HG02981 (cell line): ENCODE data around the gene C2orf74.

Source experiments
- ATAC-seq: cut with Tn5 transposase; IDR thresholded peaks from one replicate; pipeline ENCODE4 v1.9.1; 2021; ENCODE audit warnings: mild to moderate bottlenecking, moderate library complexity; ENCODE audit not compliant: unreplicated experiment

The C2orf74 gene

DNA sequence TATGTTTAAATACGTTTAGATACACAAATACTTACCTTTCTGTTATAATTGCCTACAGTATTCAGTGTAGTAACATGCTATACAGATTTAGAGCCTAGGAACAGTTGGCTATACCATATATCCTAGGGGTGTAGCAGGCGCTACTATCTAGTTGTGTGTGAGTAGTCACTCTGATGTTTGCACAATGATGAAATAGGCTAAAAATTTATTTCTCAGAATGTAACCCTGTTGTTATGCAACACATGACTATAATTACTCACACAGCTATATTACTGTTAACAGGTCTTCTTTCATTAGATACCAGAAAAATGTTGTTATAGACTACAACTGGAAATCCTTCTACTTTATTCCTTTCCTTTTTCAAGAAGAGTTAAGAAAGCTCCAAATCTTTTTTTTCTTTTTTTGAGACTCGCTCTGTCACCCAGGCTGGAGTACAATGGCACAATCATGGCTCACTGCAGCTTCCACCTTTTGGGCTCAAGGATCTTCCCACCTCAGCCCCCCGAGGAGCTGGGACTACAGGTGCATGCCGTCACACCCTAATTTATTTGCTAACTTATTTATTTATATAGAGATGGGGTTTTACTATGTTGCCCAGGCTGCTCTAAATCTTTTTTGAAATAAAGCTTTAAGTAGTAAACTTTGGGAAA is 48.5 kb downstream of the C2orf74 start:
- ATAC-seq = no peak

DNA sequence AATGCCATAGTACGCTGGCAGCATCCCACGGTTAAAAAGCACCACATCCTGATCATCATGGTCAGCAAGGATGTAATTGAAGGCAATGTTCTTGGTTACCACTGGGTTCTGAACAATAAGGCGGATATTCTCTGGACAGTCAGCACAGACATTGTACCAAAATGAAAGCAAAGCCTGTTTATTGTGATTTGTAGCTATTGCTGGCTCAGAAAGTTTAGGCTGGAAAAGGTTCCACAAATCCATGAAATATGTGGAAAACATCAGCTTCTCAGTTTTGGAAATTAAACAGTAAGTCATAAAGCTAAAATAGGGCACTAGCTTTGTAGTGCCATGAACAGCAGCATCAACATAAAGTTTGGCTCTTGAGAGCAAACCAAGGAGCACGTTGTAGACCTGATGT is 52.2 kb downstream of the C2orf74 start:
- no peak for ATAC-seq
